K562 (cell line): ENCODE results near the gene NRXN3. TPM values are rescaled to one million over a fixed set of nuclear protein-coding genes. Genes with fewer than 3 reads are reported as not detected.

ENCODE experiments used
- ATAC-seq: fragments of 200-7000 bp; cut with Tn5 transposase; 3 replicates; pipeline ENCODE4 v1.9.1; 2020; ENCODE audit warnings: moderate library complexity
- BruUV-seq: library from RNA; stranded (reverse); fragments of 400-500 nt; replicated peaks from 2 replicates; lab custom pipeline; 2021; lab: Mats Ljungman, UMichigan
- CTCF ChIA-PET: fragments of 300-600 bp; formaldehyde crosslinking; extraction: SDS; loops from one replicate; lab custom pipeline; 2021; ENCODE audit warnings: low intra/inter-chr PET ratio; lab: Yijun Ruan, JAX
- POLR2A ChIA-PET: fragments of 300-600, 350-650 bp; sonication (Branson Sonifier 250); formaldehyde crosslinking; extraction: SDS; loops from one replicate; lab custom pipeline; 2021; ENCODE audit warnings: antibody characterized with exemption, inconsistent platforms; lab: Yijun Ruan, JAX
- DNase-seq, 4 experiments: peaks; one replicate each; pipeline versions ENCODE4 v3.0.0 to v3.0.0-alpha.2; 2011 to 2018; ENCODE audit warnings: low spot score in 3 of 4, mixed read lengths in 3 of 4; ENCODE audit errors: extremely low read depth in 1 of 4
- FAIRE-seq: peaks from 2 replicates; lab custom pipeline; 2011; peaks lifted over from hg19 to GRCh38; lab: Jason Lieb, UNC
- H2AFZ ChIP-seq: 2 replicates; pipeline ENCODE4 v1.6.0; 2011; ENCODE audit warnings: low read depth, low read length, control low read depth, inconsistent platforms
- H3K27ac ChIP-seq: fragments of 200-600 bp; 3 replicates; pipeline ENCODE4 v1.8.0; 2011; ENCODE audit warnings: low read depth, mild to moderate bottlenecking, control low read depth, inconsistent platforms, low read length, moderate library complexity, mixed read lengths; ENCODE audit errors: extremely low read depth
- H3K27me3 ChIP-seq, 2 experiments: fragments of 300-600 bp in 1 of 2; 2 replicates in 1 of 2; 3 replicates in 1 of 2; pipeline versions ENCODE4 v1.6.0 to v1.8.0; 2011; ENCODE audit warnings: inconsistent platforms in 2 of 2, low read length in 2 of 2, mild to moderate bottlenecking in 1 of 2, mixed read lengths in 1 of 2, moderate library complexity in 1 of 2; ENCODE audit not compliant: control insufficient read depth in 2 of 2, insufficient read depth in 2 of 2
- H3K36me3 ChIP-seq: fragments of 300-600 bp; 3 replicates; pipeline ENCODE4 v1.8.0; 2011; ENCODE audit warnings: mild to moderate bottlenecking, low read length, inconsistent platforms; ENCODE audit not compliant: control insufficient read depth, insufficient read depth
- H3K4me1 ChIP-seq, 2 experiments: fragments of 200-600 bp in 1 of 2; replicated peaks in 1 of 2; 2 replicates in 1 of 2; 3 replicates in 1 of 2; pipeline versions ENCODE4 v1.5.1 to v1.8.0; 2011; ENCODE audit warnings: inconsistent platforms in 2 of 2, low read length in 2 of 2, mild to moderate bottlenecking in 1 of 2, mixed read lengths in 1 of 2, moderate library complexity in 1 of 2; ENCODE audit not compliant: control insufficient read depth in 2 of 2, insufficient read depth in 2 of 2
- H3K4me2 ChIP-seq: 2 replicates; pipeline ENCODE4 v1.6.1; 2011; ENCODE audit warnings: low read length, control low read depth, inconsistent platforms, mixed read lengths; ENCODE audit not compliant: insufficient read depth
- H3K4me3 ChIP-seq: fragments of 200-600 bp; sonication (generic), shearing (Covaris generic); 2 replicates; pipeline ENCODE4 v1.5.1; 2016; ENCODE audit warnings: control low read depth, inconsistent platforms
- H3K79me2 ChIP-seq: fragments of 200-600 bp; 3 replicates; pipeline ENCODE4 v1.8.0; 2011; ENCODE audit warnings: low read length, inconsistent platforms; ENCODE audit not compliant: control insufficient read depth, insufficient read depth
- H3K9ac ChIP-seq, 2 experiments: 2 replicates each; pipeline versions ENCODE4 v1.6.0 to v1.6.1; 2011; ENCODE audit warnings: low read depth in 2 of 2, low read length in 2 of 2, control low read depth in 1 of 2, inconsistent platforms in 1 of 2, mild to moderate bottlenecking in 1 of 2, mixed read lengths in 1 of 2; ENCODE audit not compliant: insufficient read depth in 1 of 2
- H3K9me1 ChIP-seq: one replicate; pipeline ENCODE4 v1.6.0; 2011; ENCODE audit warnings: inconsistent platforms, mild to moderate bottlenecking, low read length, moderate library complexity; ENCODE audit not compliant: control insufficient read depth, insufficient read depth
- H3K9me3 ChIP-seq: replicated peaks from 2 replicates; pipeline ENCODE4 v1.5.1; 2011; ENCODE audit warnings: low read depth, low read length, inconsistent platforms; ENCODE audit not compliant: control insufficient read depth, insufficient read depth
- H4K20me1 ChIP-seq: replicated peaks from 2 replicates; pipeline ENCODE4 v1.6.1; 2011; ENCODE audit warnings: low read length, inconsistent platforms, mixed read lengths; ENCODE audit not compliant: control insufficient read depth, insufficient read depth
- BRCA1 ChIP-seq, 2 experiments: fragments of 450-650 bp in 1 of 2; sonication (generic) in 1 of 2; formaldehyde crosslinking in 1 of 2; IDR thresholded peaks; 2 replicates each; pipeline versions ENCODE4 v1.5.0 to v1.6.1; 2017 to 2020; ENCODE audit warnings: mild to moderate bottlenecking in 1 of 2, missing genetic modification reagents in 1 of 2
- CBX2 ChIP-seq: fragments of 200-600 bp; sonication (generic); IDR thresholded peaks from one replicate; pipeline ENCODE4 v1.6.1; 2012; ENCODE audit warnings: mild to moderate bottlenecking, low read length, inconsistent platforms; ENCODE audit not compliant: insufficient read depth, poor library complexity, severe bottlenecking
- KAT8 ChIP-seq: fragments of 450-650 bp; IDR thresholded peaks from 2 replicates; pipeline ENCODE4 v1.6.1; 2016; ENCODE audit warnings: low read depth, mild to moderate bottlenecking
- MAZ ChIP-seq, 2 experiments: fragments of 450-650 bp in 1 of 2; sonication (generic) in 1 of 2; formaldehyde crosslinking; IDR thresholded peaks in 1 of 2; conservative IDR thresholded peaks in 1 of 2; 2 replicates each; pipeline versions ENCODE4 v1.4.0 to v1.5.0; 2020; ENCODE audit warnings: mild to moderate bottlenecking in 1 of 2, missing genetic modification reagents in 1 of 2
- MYNN ChIP-seq, 2 experiments: sonication (generic); formaldehyde crosslinking in 1 of 2; IDR thresholded peaks; 2 replicates each; pipeline versions ENCODE4 v1.5.0 to v1.6.1; 2016 to 2020; ENCODE audit warnings: antibody characterized with exemption in 1 of 2, missing genetic modification reagents in 1 of 2
- RBM14 ChIP-seq: fragments of 200-400 bp; formaldehyde crosslinking; IDR thresholded peaks from 2 replicates; pipeline ENCODE4 v1.6.1; 2018; ENCODE audit warnings: low read depth, mild to moderate bottlenecking, low read length, moderate library complexity, borderline replicate concordance; ENCODE audit not compliant: insufficient read depth
- TBP ChIP-seq: optimal IDR thresholded peaks from 2 replicates; pipeline ENCODE3; 2011; ENCODE audit warnings: low read depth, low read length, improper control_type of control experiment
- ZNF274 ChIP-seq: IDR thresholded peaks from 2 replicates; pipeline ENCODE4 v1.6.1; 2011; ENCODE audit warnings: low read depth, mild to moderate bottlenecking, low read length, moderate library complexity, borderline replicate concordance
- WGBS: fragments of 100-300 bp; shearing (Covaris generic); methylation state at CpG from one replicate; pipeline ENCODE4 v1.1.6; 2016; ENCODE audit warnings: low coverage, mixed read lengths; ENCODE audit not compliant: insufficient coverage; ENCODE audit errors: missing lambda C conversion rate; 5-methylcytosine and 5-hydroxymethylcytosine counted together
- in situ Hi-C: fragments of 300-500 bp; cut with MboI; formaldehyde crosslinking; loops from 4 replicates; pipeline ENCODE4 v1.15.0; 2018; ENCODE audit warnings: inconsistent platforms, mixed read lengths
- intact Hi-C: fragments of 100-400 bp; cut with micrococcal nuclease; formaldehyde crosslinking; loops from 2 replicates; pipeline ENCODE4 v1.14.2; 2022
- polyA plus RNA-seq, 8 experiments: library from polyadenylated mRNA; depleted of rRNA in 4 of 8; stranded (reverse) in 5 of 8; unstranded in 3 of 8; fragments of >200 nt; fragmentation: Nextera tagmentation in 2 of 8; fragmentation: Illumina TruSeq in 1 of 8; extraction: Ambion mirVana in 2 of 8; extraction: Trizol in 1 of 8; gene quantifications; 2 replicates each; pipeline versions ENCODE4 v1.2.1 to v1.2.3, GENCODE V29; 2011 to 2014; ENCODE audit warnings: inconsistent platforms in 1 of 8, missing spikeins in 1 of 8
- total RNA-seq, 7 experiments: library from RNA; depleted of rRNA in 6 of 7; stranded (reverse); fragments of >200 nt in 6 of 7; fragmentation: Illumina TruSeq in 2 of 7; extraction: Trizol in 2 of 7; gene quantifications; 2 replicates each; pipeline versions ENCODE4 v1.2.1 to v1.2.3, GENCODE V29; 2011 to 2021; ENCODE audit warnings: low replicate concordance in 1 of 7
- TF ChIP-seq, protein P1 (sequence below): IDR thresholded peaks from 3 replicates; pipeline ENCODE4 v1.6.1; 2011; ENCODE audit warnings: borderline replicate concordance, mild to moderate bottlenecking; ENCODE audit not compliant: insufficient read length, insufficient read depth
- TF ChIP-seq, protein P2 (sequence below): fragments of 250-450 bp; sonication (Bioruptor Pico); IDR thresholded peaks from 2 replicates; pipeline ENCODE4 v1.8.0; 2021; ENCODE audit warnings: borderline replicate concordance, mild to moderate bottlenecking, moderate library complexity; ENCODE audit not compliant: poor library complexity, severe bottlenecking
- TF ChIP-seq, protein P3 (sequence below): fragments of 450-650 bp; IDR thresholded peaks from 2 replicates; pipeline ENCODE4 v1.6.1; 2017; ENCODE audit warnings: antibody characterized with exemption, mild to moderate bottlenecking
- TF ChIP-seq, protein P4 (sequence below): fragments of 250-450 bp; sonication (Bioruptor Pico); IDR thresholded peaks from 2 replicates; pipeline ENCODE4 v1.5.0; 2021

NRXN3 gene
- total and polyA plus RNA-seq, 9 of the 15 experiments (the other 6 are each of a cell fraction or from before 2014, with no cell fraction given), result 0.09 TPM; not detected in 8

DNA sequence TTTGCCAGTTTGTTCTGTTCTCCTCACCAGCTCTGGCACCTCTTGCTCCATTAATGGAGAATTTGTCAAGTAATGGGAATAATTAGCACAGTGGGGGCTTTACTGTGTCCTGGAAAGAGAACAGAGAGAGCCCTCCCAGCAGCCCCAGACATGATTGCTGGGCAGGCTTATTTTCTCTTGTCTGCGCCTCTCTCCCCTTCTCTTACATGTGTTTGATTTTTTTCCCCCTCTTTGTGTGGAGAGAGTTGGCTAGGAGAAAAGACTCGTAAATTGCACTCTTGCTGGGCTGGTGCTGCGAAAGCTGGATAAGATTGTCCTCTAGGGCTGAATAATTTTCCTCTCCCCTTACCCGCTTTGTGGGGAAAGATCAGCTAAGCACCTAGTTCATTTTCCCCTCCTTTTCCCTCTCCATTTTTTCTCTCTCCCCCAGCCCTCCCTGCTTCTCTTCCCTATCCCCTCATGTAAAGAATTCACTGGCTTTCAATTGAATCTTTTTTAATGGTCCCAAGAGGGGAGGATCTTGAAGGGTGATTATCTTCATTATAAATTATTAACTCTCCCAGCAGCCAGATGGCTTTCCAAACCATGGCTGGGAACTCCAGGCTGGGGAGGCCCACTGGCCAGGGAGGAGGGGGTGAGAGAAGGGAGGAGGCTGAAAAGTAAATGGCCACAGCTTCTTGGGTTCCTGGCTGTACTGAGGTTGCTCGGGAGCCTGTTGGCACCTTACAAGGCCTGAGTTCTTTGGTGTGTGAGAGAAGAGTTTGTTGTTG lies 62.2 kb downstream of the NRXN3 start:
- no peak for FAIRE-seq
- H3K36me3 ChIP-seq, result no peaks in the 10 kb centered on the region
- H3K4me3 ChIP-seq, result no peak overlapping the region
- ChIA-PET POLR2A (interaction anchor here (0.6 kb wide), 1 partner anchor 48 kb away, joined by 4 read pairs; no protein-coding TSS in a partner anchor), CTCF (no interaction called here)
- H4K20me1 ChIP-seq, result no peaks in the 10 kb centered on the region
- H3K4me1 ChIP-seq, result no peaks in the 10 kb centered on the region
- DNase-seq, result no peak
- H3K27ac ChIP-seq, result no peak overlapping the region
- H2AFZ ChIP-seq, result no peak overlapping the region
- no peak overlapping the region for H3K9ac ChIP-seq
- no peaks in the 10 kb centered on the region for H3K9me1 ChIP-seq
- H3K79me2 ChIP-seq, result no peaks in the 10 kb centered on the region
- intact Hi-C loops, result no loop called here
- ATAC-seq, result no peak
- in situ Hi-C loops, result no loop called here
- 0% methylated on average over 4 of the region's 5 CpGs for WGBS
- BruUV-seq, result no TSS peak
- H3K9me3 ChIP-seq, result no peaks in the 10 kb centered on the region
- H3K4me2 ChIP-seq, result no peak overlapping the region
- no peaks in the 10 kb centered on the region for H3K27me3 ChIP-seq
- TF ChIP-seq, protein P1, sequence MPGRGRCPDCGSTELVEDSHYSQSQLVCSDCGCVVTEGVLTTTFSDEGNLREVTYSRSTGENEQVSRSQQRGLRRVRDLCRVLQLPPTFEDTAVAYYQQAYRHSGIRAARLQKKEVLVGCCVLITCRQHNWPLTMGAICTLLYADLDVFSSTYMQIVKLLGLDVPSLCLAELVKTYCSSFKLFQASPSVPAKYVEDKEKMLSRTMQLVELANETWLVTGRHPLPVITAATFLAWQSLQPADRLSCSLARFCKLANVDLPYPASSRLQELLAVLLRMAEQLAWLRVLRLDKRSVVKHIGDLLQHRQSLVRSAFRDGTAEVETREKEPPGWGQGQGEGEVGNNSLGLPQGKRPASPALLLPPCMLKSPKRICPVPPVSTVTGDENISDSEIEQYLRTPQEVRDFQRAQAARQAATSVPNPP, result no peak
- TF ChIP-seq, protein P2, sequence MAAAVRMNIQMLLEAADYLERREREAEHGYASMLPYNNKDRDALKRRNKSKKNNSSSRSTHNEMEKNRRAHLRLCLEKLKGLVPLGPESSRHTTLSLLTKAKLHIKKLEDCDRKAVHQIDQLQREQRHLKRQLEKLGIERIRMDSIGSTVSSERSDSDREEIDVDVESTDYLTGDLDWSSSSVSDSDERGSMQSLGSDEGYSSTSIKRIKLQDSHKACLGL (CRISPR knock-in tag), result no peak
- TF ChIP-seq RBM14 (no peak), MAZ (CRISPR knock-in tag; conservative IDR thresholded peaks at IDR 0.05 in 1 of 2, IDR thresholded peaks at IDR 0.05 in 1 of 2) (no peak), ZNF274 (no peak), TBP (no peak), CBX2 (no peak), BRCA1 (IDR thresholded peaks at IDR 0.05) (no peak), BRCA1 (CRISPR knock-in tag; IDR thresholded peaks at IDR 0.05) (no peak), KAT8 (no peak), MYNN (IDR thresholded peaks at IDR 0.05) (no peak), MYNN (CRISPR knock-in tag; IDR thresholded peaks at IDR 0.05) (no peak)
- TF ChIP-seq, protein P3, sequence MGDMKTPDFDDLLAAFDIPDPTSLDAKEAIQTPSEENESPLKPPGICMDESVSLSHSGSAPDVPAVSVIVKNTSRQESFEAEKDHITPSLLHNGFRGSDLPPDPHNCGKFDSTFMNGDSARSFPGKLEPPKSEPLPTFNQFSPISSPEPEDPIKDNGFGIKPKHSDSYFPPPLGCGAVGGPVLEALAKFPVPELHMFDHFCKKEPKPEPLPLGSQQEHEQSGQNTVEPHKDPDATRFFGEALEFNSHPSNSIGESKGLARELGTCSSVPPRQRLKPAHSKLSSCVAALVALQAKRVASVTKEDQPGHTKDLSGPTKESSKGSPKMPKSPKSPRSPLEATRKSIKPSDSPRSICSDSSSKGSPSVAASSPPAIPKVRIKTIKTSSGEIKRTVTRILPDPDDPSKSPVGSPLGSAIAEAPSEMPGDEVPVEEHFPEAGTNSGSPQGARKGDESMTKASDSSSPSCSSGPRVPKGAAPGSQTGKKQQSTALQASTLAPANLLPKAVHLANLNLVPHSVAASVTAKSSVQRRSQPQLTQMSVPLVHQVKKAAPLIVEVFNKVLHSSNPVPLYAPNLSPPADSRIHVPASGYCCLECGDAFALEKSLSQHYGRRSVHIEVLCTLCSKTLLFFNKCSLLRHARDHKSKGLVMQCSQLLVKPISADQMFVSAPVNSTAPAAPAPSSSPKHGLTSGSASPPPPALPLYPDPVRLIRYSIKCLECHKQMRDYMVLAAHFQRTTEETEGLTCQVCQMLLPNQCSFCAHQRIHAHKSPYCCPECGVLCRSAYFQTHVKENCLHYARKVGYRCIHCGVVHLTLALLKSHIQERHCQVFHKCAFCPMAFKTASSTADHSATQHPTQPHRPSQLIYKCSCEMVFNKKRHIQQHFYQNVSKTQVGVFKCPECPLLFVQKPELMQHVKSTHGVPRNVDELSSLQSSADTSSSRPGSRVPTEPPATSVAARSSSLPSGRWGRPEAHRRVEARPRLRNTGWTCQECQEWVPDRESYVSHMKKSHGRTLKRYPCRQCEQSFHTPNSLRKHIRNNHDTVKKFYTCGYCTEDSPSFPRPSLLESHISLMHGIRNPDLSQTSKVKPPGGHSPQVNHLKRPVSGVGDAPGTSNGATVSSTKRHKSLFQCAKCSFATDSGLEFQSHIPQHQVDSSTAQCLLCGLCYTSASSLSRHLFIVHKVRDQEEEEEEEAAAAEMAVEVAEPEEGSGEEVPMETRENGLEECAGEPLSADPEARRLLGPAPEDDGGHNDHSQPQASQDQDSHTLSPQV, result no peak
- TF ChIP-seq, protein P4, sequence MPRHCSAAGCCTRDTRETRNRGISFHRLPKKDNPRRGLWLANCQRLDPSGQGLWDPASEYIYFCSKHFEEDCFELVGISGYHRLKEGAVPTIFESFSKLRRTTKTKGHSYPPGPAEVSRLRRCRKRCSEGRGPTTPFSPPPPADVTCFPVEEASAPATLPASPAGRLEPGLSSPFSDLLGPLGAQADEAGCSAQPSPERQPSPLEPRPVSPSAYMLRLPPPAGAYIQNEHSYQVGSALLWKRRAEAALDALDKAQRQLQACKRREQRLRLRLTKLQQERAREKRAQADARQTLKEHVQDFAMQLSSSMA (CRISPR knock-in tag), result no peak
